ENCODE data around the gene ENAH.

Gene ENAH

DNA sequence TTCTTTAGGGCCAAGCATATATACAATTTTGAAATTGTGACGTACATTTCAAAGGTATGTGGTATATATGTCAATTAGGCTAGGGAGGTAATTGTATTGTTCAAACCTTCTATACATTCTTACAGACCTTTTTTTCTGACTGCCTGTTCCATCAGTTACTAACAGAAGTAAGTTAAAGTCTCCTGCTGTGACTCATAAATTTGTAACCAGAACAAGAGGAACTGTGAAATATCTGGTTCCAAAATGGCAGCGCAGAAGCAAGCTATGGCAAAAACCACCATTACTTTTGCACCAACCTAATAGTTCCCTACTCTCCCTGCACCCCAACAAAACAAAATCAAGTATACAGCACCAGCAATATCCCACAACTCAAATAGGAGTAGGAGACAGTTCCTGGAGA lies 93.6 kb downstream of the ENAH start:
- Histone ChIP-seq H3K9ac (ENCODE audit: low read length) (no peak overlapping the region), H3K36me3 (replicated peaks; ENCODE audit: insufficient read depth, low read length) (no peaks in the 10 kb centered on the region), H3K4me1 (ENCODE audit: low read length) (no peaks in the 10 kb centered on the region), H3K4me3 (ENCODE audit: low read length) (no peak overlapping the region), H3K27ac (ENCODE audit: low read length) (no peak overlapping the region), H3K9me2 (replicated peaks; ENCODE audit: insufficient read depth, low read length) (no peaks in the 10 kb centered on the region), H3K9me3 (replicated peaks; ENCODE audit: insufficient read depth, low read length) (no peaks in the 10 kb centered on the region), H4K20me1 (ENCODE audit: insufficient read depth, low read length) (no peaks in the 10 kb centered on the region), H3K4me2 (ENCODE audit: low read depth, low read length) (no peak overlapping the region), H3K27me3 (replicated peaks; ENCODE audit: insufficient read depth, low read length) (no peaks in the 10 kb centered on the region), H3F3A (ENCODE audit: insufficient read depth, low read length) (no peaks in the 10 kb centered on the region), H3K79me2 (ENCODE audit: low read length) (no peaks in the 10 kb centered on the region), H2AFZ (ENCODE audit: low read length) (no peak overlapping the region)
- no peak for DNase-seq
- TF ChIP-seq, protein P1, sequence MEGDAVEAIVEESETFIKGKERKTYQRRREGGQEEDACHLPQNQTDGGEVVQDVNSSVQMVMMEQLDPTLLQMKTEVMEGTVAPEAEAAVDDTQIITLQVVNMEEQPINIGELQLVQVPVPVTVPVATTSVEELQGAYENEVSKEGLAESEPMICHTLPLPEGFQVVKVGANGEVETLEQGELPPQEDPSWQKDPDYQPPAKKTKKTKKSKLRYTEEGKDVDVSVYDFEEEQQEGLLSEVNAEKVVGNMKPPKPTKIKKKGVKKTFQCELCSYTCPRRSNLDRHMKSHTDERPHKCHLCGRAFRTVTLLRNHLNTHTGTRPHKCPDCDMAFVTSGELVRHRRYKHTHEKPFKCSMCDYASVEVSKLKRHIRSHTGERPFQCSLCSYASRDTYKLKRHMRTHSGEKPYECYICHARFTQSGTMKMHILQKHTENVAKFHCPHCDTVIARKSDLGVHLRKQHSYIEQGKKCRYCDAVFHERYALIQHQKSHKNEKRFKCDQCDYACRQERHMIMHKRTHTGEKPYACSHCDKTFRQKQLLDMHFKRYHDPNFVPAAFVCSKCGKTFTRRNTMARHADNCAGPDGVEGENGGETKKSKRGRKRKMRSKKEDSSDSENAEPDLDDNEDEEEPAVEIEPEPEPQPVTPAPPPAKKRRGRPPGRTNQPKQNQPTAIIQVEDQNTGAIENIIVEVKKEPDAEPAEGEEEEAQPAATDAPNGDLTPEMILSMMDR (IDR thresholded peaks at IDR 0.05; ENCODE audit: low read length), result no peak
- no peak for TF ChIP-seq EZH2phosphoT487 (IDR thresholded peaks at IDR 0.05; ENCODE audit: low read length)
- TF ChIP-seq EZH2 (optimal IDR thresholded peaks at IDR 0.05; ENCODE audit: low read depth, low read length), result no peak

DNA sequence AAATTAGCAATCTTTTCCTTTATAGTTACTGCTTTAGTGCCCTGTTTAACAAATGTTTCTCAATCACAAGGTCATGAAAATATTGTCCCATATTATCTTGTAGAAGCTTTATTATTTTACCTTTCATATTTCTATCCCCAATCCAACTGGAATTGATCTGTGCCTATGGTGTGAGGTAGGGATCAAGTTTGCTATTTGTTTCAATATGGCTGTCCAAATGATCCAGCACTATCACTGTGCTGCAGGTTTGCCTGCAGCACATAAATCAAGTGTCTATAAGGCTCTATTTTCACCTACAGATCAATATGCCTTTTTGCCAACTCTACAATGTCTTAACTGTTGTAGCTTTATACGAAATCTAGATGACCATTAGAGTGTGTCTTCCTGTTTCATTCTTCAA lies 96.2 kb downstream of the ENAH start:
- H3K4me3 ChIP-seq (ENCODE audit: low read length), result no peak overlapping the region
- no peaks in the 10 kb centered on the region for H3K9me2 ChIP-seq (replicated peaks; ENCODE audit: insufficient read depth, low read length)
- no peak overlapping the region for H3K4me2 ChIP-seq (ENCODE audit: low read depth, low read length)
- DNase-seq, result no peak
- H4K20me1 ChIP-seq (ENCODE audit: insufficient read depth, low read length), result no peaks in the 10 kb centered on the region
- H3K9ac ChIP-seq (ENCODE audit: low read length), result no peak overlapping the region
- H3K27me3 ChIP-seq (replicated peaks; ENCODE audit: insufficient read depth, low read length), result no peaks in the 10 kb centered on the region
- H3K36me3 ChIP-seq (replicated peaks; ENCODE audit: insufficient read depth, low read length), result no peaks in the 10 kb centered on the region
- no peaks in the 10 kb centered on the region for H3F3A ChIP-seq (ENCODE audit: insufficient read depth, low read length)
- no peaks in the 10 kb centered on the region for H3K79me2 ChIP-seq (ENCODE audit: low read length)
- H2AFZ ChIP-seq (ENCODE audit: low read length), result no peak overlapping the region
- no peak overlapping the region for H3K27ac ChIP-seq (ENCODE audit: low read length)
- H3K4me1 ChIP-seq (ENCODE audit: low read length), result no peaks in the 10 kb centered on the region
- no peak for TF ChIP-seq EZH2phosphoT487 (IDR thresholded peaks at IDR 0.05; ENCODE audit: low read length)
- TF ChIP-seq, protein P1 (IDR thresholded peaks at IDR 0.05; ENCODE audit: low read length), result no peak
- no peak for TF ChIP-seq EZH2 (optimal IDR thresholded peaks at IDR 0.05; ENCODE audit: low read depth, low read length)
- no peaks in the 10 kb centered on the region for H3K9me3 ChIP-seq (replicated peaks; ENCODE audit: insufficient read depth, low read length)

DNA sequence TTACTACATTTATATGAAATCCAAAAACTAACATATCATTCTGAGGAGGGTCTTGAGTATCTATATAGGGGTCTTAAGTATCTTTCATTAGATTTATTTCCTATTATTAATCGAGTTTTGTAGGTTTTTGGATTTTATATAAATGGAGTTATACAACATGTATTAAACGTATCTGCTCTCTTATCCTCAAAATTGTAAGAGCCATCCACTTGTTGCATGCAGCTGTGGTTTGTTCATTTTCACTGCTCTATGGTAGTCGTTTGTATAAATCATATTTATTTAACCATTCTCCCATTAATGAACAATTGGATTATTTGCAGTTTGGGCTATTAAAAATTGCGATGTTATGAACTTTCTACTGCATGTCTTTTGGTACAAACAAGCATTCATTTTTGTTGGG lies 97.1 kb downstream of the ENAH start:
- no peaks in the 10 kb centered on the region for H3K9me2 ChIP-seq (replicated peaks; ENCODE audit: insufficient read depth, low read length)
- H3K79me2 ChIP-seq (ENCODE audit: low read length), result no peaks in the 10 kb centered on the region
- H3K9ac ChIP-seq (ENCODE audit: low read length), result no peak overlapping the region
- no peak overlapping the region for H2AFZ ChIP-seq (ENCODE audit: low read length)
- no peaks in the 10 kb centered on the region for H4K20me1 ChIP-seq (ENCODE audit: insufficient read depth, low read length)
- H3K27ac ChIP-seq (ENCODE audit: low read length), result no peak overlapping the region
- H3K4me1 ChIP-seq (ENCODE audit: low read length), result no peaks in the 10 kb centered on the region
- H3K36me3 ChIP-seq (replicated peaks; ENCODE audit: insufficient read depth, low read length), result no peaks in the 10 kb centered on the region
- TF ChIP-seq, protein P1 (IDR thresholded peaks at IDR 0.05; ENCODE audit: low read length), result no peak
- no peak for TF ChIP-seq EZH2 (optimal IDR thresholded peaks at IDR 0.05; ENCODE audit: low read depth, low read length)
- no peak for TF ChIP-seq EZH2phosphoT487 (IDR thresholded peaks at IDR 0.05; ENCODE audit: low read length)
- H3K9me3 ChIP-seq (replicated peaks; ENCODE audit: insufficient read depth, low read length), result no peaks in the 10 kb centered on the region
- DNase-seq, result no peak
- H3K27me3 ChIP-seq (replicated peaks; ENCODE audit: insufficient read depth, low read length), result no peaks in the 10 kb centered on the region
- no peak overlapping the region for H3K4me2 ChIP-seq (ENCODE audit: low read depth, low read length)
- no peak overlapping the region for H3K4me3 ChIP-seq (ENCODE audit: low read length)
- H3F3A ChIP-seq (ENCODE audit: insufficient read depth, low read length), result no peaks in the 10 kb centered on the region
